ENCODE measurements around the gene GABRR3. TPM values are rescaled to one million over a fixed set of nuclear protein-coding genes. Genes with fewer than 3 reads are reported as not detected.

Gene GABRR3
- total RNA-seq, 6 experiments from 2014 or later: not detected

DNA sequence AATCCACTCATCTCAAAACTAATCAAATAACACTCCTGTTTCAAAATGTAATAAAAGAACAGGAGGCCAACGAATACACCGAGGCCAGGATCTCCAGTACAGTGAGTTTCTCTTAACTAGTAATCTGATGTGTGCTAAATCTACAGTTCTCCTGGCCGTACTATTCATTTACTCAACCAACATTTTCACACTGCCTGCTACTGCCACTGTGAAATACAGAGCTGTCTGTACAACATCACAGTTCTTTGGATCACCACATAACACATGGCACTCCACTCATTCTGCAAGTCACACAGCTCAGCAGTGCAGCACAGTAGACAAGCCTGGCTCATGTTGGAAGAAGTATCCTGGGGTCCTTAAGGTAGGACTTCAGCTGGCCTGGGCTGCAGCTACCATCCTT is 84.8 kb downstream of the GABRR3 start:
- no peak for TF ChIP-seq CTCF (IDR thresholded peaks at IDR 0.05)
- DNase-seq: no peak
- H3K4me1 Mint-ChIP-seq (ENCODE audit: low read depth): peaks cover 18% of the 10 kb centered on the region
- H3K9me3 Mint-ChIP-seq: no peaks in the 10 kb centered on the region
- no peak overlapping the region for H3K27ac Mint-ChIP-seq
- no peak overlapping the region for H3K4me3 Mint-ChIP-seq
- H3K36me3 Mint-ChIP-seq (ENCODE audit: low read depth): peaks cover 61% of the 10 kb centered on the region
- no peaks in the 10 kb centered on the region for H3K27me3 Mint-ChIP-seq (ENCODE audit: insufficient read depth)

GRCh38 chr3:97949743-97950142 is 85.4 kb downstream of the GABRR3 start:
- Mint-ChIP-seq H3K4me1 (ENCODE audit: low read depth) (peaks cover 18% of the 10 kb centered on the region), H3K27ac (no peak overlapping the region), H3K4me3 (no peak overlapping the region), H3K27me3 (ENCODE audit: insufficient read depth) (no peaks in the 10 kb centered on the region), H3K36me3 (ENCODE audit: low read depth) (peaks cover 61% of the 10 kb centered on the region), H3K9me3 (no peaks in the 10 kb centered on the region)
- DNase-seq: no peak
- TF ChIP-seq CTCF (IDR thresholded peaks at IDR 0.05): no peak

GRCh38 chr3:97949110-97949485 is 86.0 kb downstream of the GABRR3 start:
- peaks cover 18% of the 10 kb centered on the region for H3K4me1 Mint-ChIP-seq (ENCODE audit: low read depth)
- no peak overlapping the region for H3K27ac Mint-ChIP-seq
- H3K27me3 Mint-ChIP-seq (ENCODE audit: insufficient read depth): no peaks in the 10 kb centered on the region
- H3K9me3 Mint-ChIP-seq: no peaks in the 10 kb centered on the region
- TF ChIP-seq CTCF (IDR thresholded peaks at IDR 0.05): no peak
- no peak overlapping the region for H3K4me3 Mint-ChIP-seq
- no peak for DNase-seq
- peaks cover 57% of the 10 kb centered on the region for H3K36me3 Mint-ChIP-seq (ENCODE audit: low read depth)

DNA sequence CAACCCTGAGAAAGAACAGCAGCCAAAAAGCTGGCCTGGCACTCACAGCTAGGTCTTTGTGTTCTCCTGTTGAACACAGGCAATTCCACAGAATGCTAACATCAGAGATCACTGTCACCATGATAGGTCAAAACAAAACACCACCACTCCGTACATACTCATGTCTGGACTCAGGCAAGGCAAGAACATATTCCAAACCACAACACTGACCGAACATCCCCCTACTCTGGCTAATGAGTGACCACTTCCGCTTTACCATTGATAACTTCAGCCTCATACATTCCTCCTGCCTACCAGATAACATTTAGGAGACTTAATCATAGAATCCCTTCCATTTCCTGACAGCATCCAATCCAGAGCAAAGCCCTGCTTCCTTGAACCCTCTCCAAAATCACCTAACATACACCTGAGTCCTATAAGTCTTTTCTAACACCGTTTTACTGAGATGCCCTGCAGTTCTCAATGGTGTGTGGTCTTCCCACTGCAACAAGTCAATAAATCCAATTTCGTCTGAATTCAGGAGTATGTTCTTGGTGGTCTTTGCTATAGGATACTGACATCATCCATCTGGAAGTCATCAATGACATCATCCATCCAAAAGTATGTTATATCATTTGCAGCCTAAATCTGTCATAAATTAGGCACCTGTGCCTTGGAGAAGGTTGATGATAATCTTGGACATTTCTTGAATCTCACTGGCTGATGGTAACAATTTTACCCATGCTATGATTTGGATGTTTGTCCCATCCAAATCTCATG is 86.6 kb downstream of the GABRR3 start:
- H3K4me1 Mint-ChIP-seq (ENCODE audit: low read depth): peaks cover 18% of the 10 kb centered on the region
- TF ChIP-seq CTCF (IDR thresholded peaks at IDR 0.05): no peak
- no peaks in the 10 kb centered on the region for H3K9me3 Mint-ChIP-seq
- H3K4me3 Mint-ChIP-seq: no peak overlapping the region; the same call in 1 of the 2 replicates
- H3K36me3 Mint-ChIP-seq (ENCODE audit: low read depth): peaks cover 56% of the 10 kb centered on the region
- no peak overlapping the region; the same call in 1 of the 2 replicates for H3K27ac Mint-ChIP-seq
- no peaks in the 10 kb centered on the region for H3K27me3 Mint-ChIP-seq (ENCODE audit: insufficient read depth)
- no peak for DNase-seq

GRCh38 chr3:97942801-97943546 is 92.1 kb downstream of the GABRR3 start:
- H3K4me1 Mint-ChIP-seq (ENCODE audit: low read depth): no peaks in the 10 kb centered on the region; the same call in 1 of the 2 replicates
- H3K27me3 Mint-ChIP-seq (ENCODE audit: insufficient read depth): no peaks in the 10 kb centered on the region
- TF ChIP-seq CTCF (IDR thresholded peaks at IDR 0.05): no peak
- H3K27ac Mint-ChIP-seq: no peak overlapping the region
- H3K36me3 Mint-ChIP-seq (ENCODE audit: low read depth): peaks cover 25% of the 10 kb centered on the region
- DNase-seq: no peak
- H3K4me3 Mint-ChIP-seq: no peak overlapping the region
- H3K9me3 Mint-ChIP-seq: no peaks in the 10 kb centered on the region

Measured in HFFc6 (cell line).